Kasumi-1 (cell line): Measurements from ENCODE around the gene PAF1.

Experiments used
- DNase-seq, 2 experiments: peaks; one replicate each; lab custom pipeline; 2025; lab: John Stamatoyannopoulos, UW

Gene PAF1

GRCh38 chr19:39405261-39405957 lies 14.5 kb upstream of the PAF1 start:
- DNase-seq, result no peak

GRCh38 chr19:39403331-39404312 lies 12.7 kb upstream of the PAF1 start:
- peak; percentile 81 to 87 for DNase-seq

- DNase-seq, result peak; percentile 87 to 89
Measured at GRCh38 chr19:39402346-39403300, 11.7 kb upstream of the PAF1 start.

DNA sequence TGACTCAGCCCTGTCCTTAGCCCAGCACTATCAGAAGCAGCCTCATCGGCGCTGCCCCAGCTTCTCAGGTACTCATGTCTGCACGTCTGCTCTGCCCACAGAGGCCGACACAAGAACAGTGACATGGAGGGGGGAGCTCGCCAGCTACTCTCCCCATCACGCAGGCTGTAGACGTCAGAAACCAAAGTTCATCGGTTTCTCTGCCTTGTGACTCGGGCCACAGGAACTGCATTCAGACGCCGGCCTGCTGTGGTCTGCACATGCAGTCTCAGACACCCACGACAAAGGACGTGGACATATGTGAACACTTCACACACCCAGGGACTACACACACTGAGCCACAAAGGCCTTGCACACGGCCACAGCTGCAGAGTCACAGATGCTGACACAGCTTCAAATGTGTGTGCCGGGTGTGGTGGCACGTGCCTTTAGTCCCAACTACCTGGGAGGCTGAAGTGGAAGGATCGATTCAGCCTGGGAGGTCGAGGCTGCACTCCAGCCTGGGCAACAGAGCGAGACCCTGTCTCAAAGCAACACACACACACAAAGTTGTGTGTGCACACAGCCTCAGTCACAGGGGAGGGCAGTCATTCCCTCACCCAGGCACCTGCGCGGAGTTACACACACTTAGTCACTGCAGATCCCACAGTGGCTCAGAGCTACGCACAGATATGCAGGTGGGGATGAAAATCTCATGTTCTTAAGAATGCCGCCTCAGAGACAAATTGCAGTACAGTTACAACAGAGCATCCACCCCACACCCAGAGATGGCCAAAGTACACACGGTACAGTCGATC lies 10.8 kb upstream of the PAF1 start:
- DNase-seq, result no peak

- no peak for DNase-seq
Measured at GRCh38 chr19:39401070-39401548, 10.2 kb upstream of the PAF1 start.

DNA sequence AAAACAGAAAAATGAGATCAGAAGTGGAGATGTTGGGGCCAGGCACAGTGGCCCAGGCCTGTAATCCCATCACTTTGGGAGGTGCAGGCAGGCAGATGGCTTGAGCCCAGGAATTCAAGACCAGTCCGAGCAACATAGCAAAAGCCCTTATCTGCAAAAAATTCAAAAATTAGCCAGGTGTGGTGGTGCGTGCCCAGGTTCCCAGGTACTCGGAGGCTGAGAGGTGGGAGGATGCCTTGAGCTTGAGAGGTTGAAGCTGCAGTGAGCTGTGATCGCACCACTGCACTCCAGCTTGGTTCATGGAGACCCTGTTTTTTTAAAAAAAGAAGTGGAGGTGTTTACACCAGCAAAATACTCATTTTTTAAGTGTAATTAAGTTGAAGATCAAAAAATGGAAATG lies 9.2 kb upstream of the PAF1 start:
- no peak for DNase-seq

GRCh38 chr19:39399668-39400050 lies 8.8 kb upstream of the PAF1 start:
- no peak for DNase-seq

GRCh38 chr19:39398297-39398864 lies 7.5 kb upstream of the PAF1 start:
- peak; percentile 63 to 86 for DNase-seq

DNA sequence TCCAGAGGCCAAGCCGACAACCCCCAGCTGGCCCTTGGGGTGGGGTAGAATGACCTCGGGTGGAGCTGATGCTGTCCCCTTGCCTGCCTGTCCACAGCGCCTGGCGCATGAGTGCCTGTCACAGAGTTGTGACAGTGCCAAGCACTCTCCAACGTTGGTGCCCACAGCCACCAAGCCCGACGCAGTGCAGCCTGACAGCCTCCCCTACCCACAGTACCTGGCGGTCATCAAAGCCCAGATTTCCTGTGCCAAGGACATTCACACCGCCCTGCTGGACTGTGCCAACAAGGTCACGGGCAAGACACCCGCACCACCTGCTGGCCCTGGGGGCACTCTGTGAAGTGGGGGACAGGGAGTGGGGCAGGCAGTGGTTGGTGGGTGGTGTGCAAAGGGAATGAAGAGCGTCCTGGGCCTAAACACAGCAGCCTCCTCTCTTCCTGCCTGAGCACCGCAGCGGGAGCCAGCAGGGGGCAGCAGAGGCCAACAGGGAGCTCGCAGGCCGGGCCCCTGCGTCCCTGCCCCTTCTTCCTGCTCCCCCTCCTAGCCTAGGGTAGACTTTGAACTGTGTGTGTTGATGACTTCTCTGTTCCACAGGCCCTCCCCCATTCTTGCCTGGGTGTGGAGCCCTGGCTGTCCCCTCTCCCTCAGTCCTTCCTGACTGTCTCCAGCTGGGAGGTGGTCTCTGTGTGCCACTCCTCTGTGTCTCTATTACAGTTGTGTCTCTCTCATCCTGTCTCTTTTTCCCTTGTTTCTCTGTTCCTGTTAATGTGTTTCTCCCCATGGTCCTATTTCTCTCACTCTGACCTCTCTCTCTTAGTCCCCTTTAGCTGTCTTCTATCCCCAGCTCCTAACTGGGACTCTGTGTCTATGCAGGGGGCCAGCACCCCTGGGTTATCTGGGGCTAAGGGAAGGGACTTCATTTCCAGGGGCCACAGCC lies 6.7 kb upstream of the PAF1 start:
- DNase-seq, result peak; percentile 94 to 96

- DNase-seq, result no peak
Measured at GRCh38 chr19:39390451-39390750, 505 bp downstream of the PAF1 start.

GRCh38 chr19:39389631-39390414 lies 1.1 kb downstream of the PAF1 start:
- no peak for DNase-seq

GRCh38 chr19:39388657-39389056 lies 2.2 kb downstream of the PAF1 start:
- DNase-seq, result no peak

- no peak for DNase-seq
Measured at GRCh38 chr19:39386557-39386956, 4.3 kb downstream of the PAF1 start.

DNA sequence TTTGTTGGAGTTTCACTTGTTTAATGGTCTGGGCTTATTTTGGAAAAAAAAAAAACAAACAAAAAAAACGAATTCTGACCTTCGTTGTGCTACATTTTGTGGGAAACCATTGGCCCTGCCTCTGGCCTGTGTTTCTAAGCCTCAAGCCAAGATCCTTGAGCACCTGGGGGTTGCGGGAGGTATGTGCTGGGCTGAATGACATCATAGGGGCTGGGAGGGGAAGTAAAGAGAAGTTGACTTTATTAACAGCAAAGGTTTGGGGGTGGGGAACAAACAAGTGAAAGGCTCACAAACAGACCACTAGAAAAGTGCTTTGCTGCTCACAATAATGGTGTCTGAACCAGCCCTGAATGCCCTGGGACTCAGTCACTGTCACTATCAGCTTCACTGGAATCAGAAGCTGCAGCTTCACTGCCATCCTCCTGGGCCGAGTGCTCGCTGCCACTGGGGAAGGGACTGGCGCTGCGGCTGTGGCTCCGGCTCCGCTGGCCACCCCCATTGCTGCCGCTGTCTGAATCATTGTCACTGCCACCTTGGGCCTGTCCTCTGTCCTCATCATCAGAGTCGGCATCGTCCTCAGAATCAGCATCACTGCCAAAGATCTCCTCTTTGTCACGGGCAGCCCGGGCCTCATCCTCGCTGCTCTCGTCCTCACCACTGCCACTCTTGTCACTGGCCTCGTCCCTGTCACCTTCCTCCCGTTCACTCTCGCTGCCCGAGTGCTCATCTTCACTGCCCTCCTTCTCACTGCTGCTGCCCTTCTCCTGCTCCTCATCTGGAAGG lies 5.1 kb downstream of the PAF1 start:
- no peak for DNase-seq

- DNase-seq, result no peak
Measured at GRCh38 chr19:39384839-39385568, 5.9 kb downstream of the PAF1 start.

GRCh38 chr19:39382991-39383828 lies 7.7 kb downstream of the PAF1 start:
- DNase-seq, result no peak
